ES-I3 (cell line): Measurements from ENCODE around the gene IFI27L1.

Source experiments
- H3K36me3 ChIP-seq: 2 replicates; pipeline ENCODE4 v1.6.1; 2013; ENCODE audit warnings: mild to moderate bottlenecking, low read length, control low read depth, moderate library complexity; ENCODE audit not compliant: insufficient read depth
- H3K4me1 ChIP-seq: 2 replicates; pipeline ENCODE4 v1.6.1; 2013; ENCODE audit warnings: mild to moderate bottlenecking, control low read depth, low read length; ENCODE audit not compliant: insufficient read depth
- H3K9ac ChIP-seq: 2 replicates; pipeline ENCODE4 v1.6.1; 2013; ENCODE audit warnings: low read depth, mild to moderate bottlenecking, low read length, moderate library complexity
- H3K9me3 ChIP-seq: 2 replicates; pipeline ENCODE4 v1.6.1; 2013; ENCODE audit warnings: mild to moderate bottlenecking, low read length, moderate library complexity; ENCODE audit not compliant: control insufficient read depth, insufficient read depth

Gene IFI27L1

GRCh38 chr14:94043756-94044475, 37.2 kb upstream of the IFI27L1 start:
- peaks cover 10% of the 10 kb centered on the region for H3K36me3 ChIP-seq

GRCh38 chr14:94044476-94045091, 36.5 kb upstream of the IFI27L1 start:
- Histone ChIP-seq H3K9me3 (no peaks in the 10 kb centered on the region), H3K36me3 (peaks cover 10% of the 10 kb centered on the region), H3K4me1 (no peaks in the 10 kb centered on the region), H3K9ac (no peak overlapping the region)

More at GRCh38 chr14:94043756-94044475, 37.2 kb upstream of the IFI27L1 start:
- no peak overlapping the region for H3K9ac ChIP-seq
- H3K9me3 ChIP-seq: no peaks in the 10 kb centered on the region
- H3K4me1 ChIP-seq: no peaks in the 10 kb centered on the region

GRCh38 chr14:94045101-94045500, 36.0 kb upstream of the IFI27L1 start:
- no peaks in the 10 kb centered on the region for H3K4me1 ChIP-seq
- H3K9me3 ChIP-seq: no peaks in the 10 kb centered on the region
- H3K36me3 ChIP-seq: peaks cover 10% of the 10 kb centered on the region
- H3K9ac ChIP-seq: no peak overlapping the region

GRCh38 chr14:94045563-94046345, 35.4 kb upstream of the IFI27L1 start:
- no peak overlapping the region for H3K9ac ChIP-seq
- peaks cover 14% of the 10 kb centered on the region for H3K36me3 ChIP-seq
- no peaks in the 10 kb centered on the region for H3K9me3 ChIP-seq
- no peaks in the 10 kb centered on the region for H3K4me1 ChIP-seq

- Histone ChIP-seq H3K9ac (no peak overlapping the region), H3K9me3 (no peaks in the 10 kb centered on the region), H3K36me3 (peaks cover 22% of the 10 kb centered on the region), H3K4me1 (no peaks in the 10 kb centered on the region)
These were observed 34.3 kb upstream of the IFI27L1 start for GRCh38 chr14:94046696-94047250.

GRCh38 chr14:94047581-94047980, 33.5 kb upstream of the IFI27L1 start:
- no peak overlapping the region for H3K9ac ChIP-seq
- no peaks in the 10 kb centered on the region; the same call in 1 of the 2 replicates for H3K4me1 ChIP-seq
- H3K36me3 ChIP-seq: peaks cover 25% of the 10 kb centered on the region
- H3K9me3 ChIP-seq: no peaks in the 10 kb centered on the region

- H3K9ac ChIP-seq: no peak overlapping the region
- H3K4me1 ChIP-seq: no peaks in the 10 kb centered on the region; the same call in 1 of the 2 replicates
- no peaks in the 10 kb centered on the region for H3K9me3 ChIP-seq
- H3K36me3 ChIP-seq: peaks cover 25% of the 10 kb centered on the region
These were observed 32.2 kb upstream of the IFI27L1 start for GRCh38 chr14:94048691-94049624.

GRCh38 chr14:94049625-94050023, 31.5 kb upstream of the IFI27L1 start:
- no peaks in the 10 kb centered on the region for H3K9me3 ChIP-seq
- H3K36me3 ChIP-seq: peaks cover 29% of the 10 kb centered on the region

GRCh38 chr14:94050231-94050880, 30.8 kb upstream of the IFI27L1 start:
- no peaks in the 10 kb centered on the region for H3K9me3 ChIP-seq
- peaks cover 33% of the 10 kb centered on the region for H3K36me3 ChIP-seq
- H3K4me1 ChIP-seq: no peaks in the 10 kb centered on the region; the same call in 1 of the 2 replicates
- no peak overlapping the region for H3K9ac ChIP-seq

More at GRCh38 chr14:94049625-94050023, 31.5 kb upstream of the IFI27L1 start:
- H3K4me1 ChIP-seq: no peaks in the 10 kb centered on the region; the same call in 1 of the 2 replicates
- no peak overlapping the region for H3K9ac ChIP-seq

GRCh38 chr14:94051115-94051514, 30.0 kb upstream of the IFI27L1 start:
- Histone ChIP-seq H3K36me3 (peaks cover 40% of the 10 kb centered on the region), H3K9me3 (no peaks in the 10 kb centered on the region), H3K9ac (no peak overlapping the region), H3K4me1 (no peaks in the 10 kb centered on the region; the same call in 1 of the 2 replicates)

GRCh38 chr14:94051779-94052178, 29.3 kb upstream of the IFI27L1 start:
- Histone ChIP-seq H3K4me1 (no peaks in the 10 kb centered on the region; the same call in 1 of the 2 replicates), H3K36me3 (peaks cover 37% of the 10 kb centered on the region), H3K9me3 (no peaks in the 10 kb centered on the region), H3K9ac (no peak overlapping the region)

- H3K9ac ChIP-seq: no peak overlapping the region
- no peaks in the 10 kb centered on the region for H3K9me3 ChIP-seq
- peaks cover 37% of the 10 kb centered on the region for H3K36me3 ChIP-seq
- H3K4me1 ChIP-seq: no peaks in the 10 kb centered on the region; the same call in 1 of the 2 replicates
These were observed 28.9 kb upstream of the IFI27L1 start for GRCh38 chr14:94052199-94052598.

- H3K9me3 ChIP-seq: no peaks in the 10 kb centered on the region
- H3K9ac ChIP-seq: no peak overlapping the region
- H3K36me3 ChIP-seq: peaks cover 37% of the 10 kb centered on the region
- H3K4me1 ChIP-seq: no peaks in the 10 kb centered on the region; the same call in 1 of the 2 replicates
These were observed 28.4 kb upstream of the IFI27L1 start for GRCh38 chr14:94052662-94053061.
